K562 (cell line): ENCODE results near the gene ITGA11. TPM values are rescaled to one million over a fixed set of nuclear protein-coding genes. Genes with fewer than 3 reads are reported as not detected.

Experiments
- ATAC-seq: fragments of 200-7000 bp; cut with Tn5 transposase; 3 replicates; pipeline ENCODE4 v1.9.1; 2020; ENCODE audit warnings: moderate library complexity
- BruUV-seq: library from RNA; stranded (reverse); fragments of 400-500 nt; replicated peaks from 2 replicates; lab custom pipeline; 2021; lab: Mats Ljungman, UMichigan
- CTCF ChIA-PET: fragments of 300-600 bp; formaldehyde crosslinking; extraction: SDS; loops from one replicate; lab custom pipeline; 2021; ENCODE audit warnings: low intra/inter-chr PET ratio; lab: Yijun Ruan, JAX
- POLR2A ChIA-PET: fragments of 300-600, 350-650 bp; sonication (Branson Sonifier 250); formaldehyde crosslinking; extraction: SDS; loops from one replicate; lab custom pipeline; 2021; ENCODE audit warnings: antibody characterized with exemption, inconsistent platforms; lab: Yijun Ruan, JAX
- DNase-seq, 4 experiments: peaks; one replicate each; pipeline versions ENCODE4 v3.0.0 to v3.0.0-alpha.2; 2011 to 2018; ENCODE audit warnings: low spot score in 3 of 4, mixed read lengths in 3 of 4; ENCODE audit errors: extremely low read depth in 1 of 4
- FAIRE-seq: peaks from 2 replicates; lab custom pipeline; 2011; peaks lifted over from hg19 to GRCh38; lab: Jason Lieb, UNC
- H2AFZ ChIP-seq: 2 replicates; pipeline ENCODE4 v1.6.0; 2011; ENCODE audit warnings: low read depth, low read length, control low read depth, inconsistent platforms
- H3K27ac ChIP-seq: fragments of 200-600 bp; 3 replicates; pipeline ENCODE4 v1.8.0; 2011; ENCODE audit warnings: low read depth, mild to moderate bottlenecking, control low read depth, inconsistent platforms, low read length, moderate library complexity, mixed read lengths; ENCODE audit errors: extremely low read depth
- H3K27me3 ChIP-seq, 2 experiments: fragments of 300-600 bp in 1 of 2; 2 replicates in 1 of 2; 3 replicates in 1 of 2; pipeline versions ENCODE4 v1.6.0 to v1.8.0; 2011; ENCODE audit warnings: inconsistent platforms in 2 of 2, low read length in 2 of 2, mild to moderate bottlenecking in 1 of 2, mixed read lengths in 1 of 2, moderate library complexity in 1 of 2; ENCODE audit not compliant: control insufficient read depth in 2 of 2, insufficient read depth in 2 of 2
- H3K36me3 ChIP-seq: fragments of 300-600 bp; 3 replicates; pipeline ENCODE4 v1.8.0; 2011; ENCODE audit warnings: mild to moderate bottlenecking, low read length, inconsistent platforms; ENCODE audit not compliant: control insufficient read depth, insufficient read depth
- H3K4me1 ChIP-seq, 2 experiments: fragments of 200-600 bp in 1 of 2; replicated peaks in 1 of 2; 2 replicates in 1 of 2; 3 replicates in 1 of 2; pipeline versions ENCODE4 v1.5.1 to v1.8.0; 2011; ENCODE audit warnings: inconsistent platforms in 2 of 2, low read length in 2 of 2, mild to moderate bottlenecking in 1 of 2, mixed read lengths in 1 of 2, moderate library complexity in 1 of 2; ENCODE audit not compliant: control insufficient read depth in 2 of 2, insufficient read depth in 2 of 2
- H3K4me2 ChIP-seq: 2 replicates; pipeline ENCODE4 v1.6.1; 2011; ENCODE audit warnings: low read length, control low read depth, inconsistent platforms, mixed read lengths; ENCODE audit not compliant: insufficient read depth
- H3K4me3 ChIP-seq: fragments of 200-600 bp; sonication (generic), shearing (Covaris generic); 2 replicates; pipeline ENCODE4 v1.5.1; 2016; ENCODE audit warnings: control low read depth, inconsistent platforms
- H3K79me2 ChIP-seq: fragments of 200-600 bp; 3 replicates; pipeline ENCODE4 v1.8.0; 2011; ENCODE audit warnings: low read length, inconsistent platforms; ENCODE audit not compliant: control insufficient read depth, insufficient read depth
- H3K9ac ChIP-seq, 2 experiments: 2 replicates each; pipeline versions ENCODE4 v1.6.0 to v1.6.1; 2011; ENCODE audit warnings: low read depth in 2 of 2, low read length in 2 of 2, control low read depth in 1 of 2, inconsistent platforms in 1 of 2, mild to moderate bottlenecking in 1 of 2, mixed read lengths in 1 of 2; ENCODE audit not compliant: insufficient read depth in 1 of 2
- H3K9me1 ChIP-seq: one replicate; pipeline ENCODE4 v1.6.0; 2011; ENCODE audit warnings: inconsistent platforms, mild to moderate bottlenecking, low read length, moderate library complexity; ENCODE audit not compliant: control insufficient read depth, insufficient read depth
- H3K9me3 ChIP-seq: replicated peaks from 2 replicates; pipeline ENCODE4 v1.5.1; 2011; ENCODE audit warnings: low read depth, low read length, inconsistent platforms; ENCODE audit not compliant: control insufficient read depth, insufficient read depth
- H4K20me1 ChIP-seq: replicated peaks from 2 replicates; pipeline ENCODE4 v1.6.1; 2011; ENCODE audit warnings: low read length, inconsistent platforms, mixed read lengths; ENCODE audit not compliant: control insufficient read depth, insufficient read depth
- CREB1 ChIP-seq, 2 experiments: sonication (generic) in 1 of 2; formaldehyde crosslinking in 1 of 2; IDR thresholded peaks; 2 replicates each; pipeline versions ENCODE4 v1.6.1 to v1.8.0; 2012 to 2022; ENCODE audit warnings: inconsistent platforms in 1 of 2, mild to moderate bottlenecking in 1 of 2, missing genetic modification reagents in 1 of 2, moderate library complexity in 1 of 2
- EGR1 ChIP-seq: fragments of 450-650 bp; conservative IDR thresholded peaks from 2 replicates; pipeline ENCODE4 v1.6.1; 2017; ENCODE audit warnings: mild to moderate bottlenecking
- FOSL1 ChIP-seq: fragments of 200-800 bp; sonication (Bioruptor generic); conservative IDR thresholded peaks from 2 replicates; pipeline ENCODE4 v1.6.1; 2016; ENCODE audit warnings: missing genetic modification characterization, missing compliant biosample characterization
- SRF ChIP-seq, 2 experiments: fragments of 250-450, 450-650 bp in 1 of 2; sonication (Bioruptor Pico) in 1 of 2; sonication (generic) in 1 of 2; formaldehyde crosslinking; IDR thresholded peaks; 2 replicates each; pipeline versions ENCODE4 v1.5.0 to v1.5.1; 2020 to 2022; ENCODE audit warnings: mild to moderate bottlenecking in 1 of 2, missing genetic modification reagents in 1 of 2
- WGBS: fragments of 100-300 bp; shearing (Covaris generic); methylation state at CpG from one replicate; pipeline ENCODE4 v1.1.6; 2016; ENCODE audit warnings: low coverage, mixed read lengths; ENCODE audit not compliant: insufficient coverage; ENCODE audit errors: missing lambda C conversion rate; 5-methylcytosine and 5-hydroxymethylcytosine counted together
- in situ Hi-C: fragments of 300-500 bp; cut with MboI; formaldehyde crosslinking; loops from 4 replicates; pipeline ENCODE4 v1.15.0; 2018; ENCODE audit warnings: inconsistent platforms, mixed read lengths
- intact Hi-C: fragments of 100-400 bp; cut with micrococcal nuclease; formaldehyde crosslinking; loops from 2 replicates; pipeline ENCODE4 v1.14.2; 2022
- polyA plus RNA-seq, 8 experiments: library from polyadenylated mRNA; depleted of rRNA in 4 of 8; stranded (reverse) in 5 of 8; unstranded in 3 of 8; fragments of >200 nt; fragmentation: Nextera tagmentation in 2 of 8; fragmentation: Illumina TruSeq in 1 of 8; extraction: Ambion mirVana in 2 of 8; extraction: Trizol in 1 of 8; gene quantifications; 2 replicates each; pipeline versions ENCODE4 v1.2.1 to v1.2.3, GENCODE V29; 2011 to 2014; ENCODE audit warnings: inconsistent platforms in 1 of 8, missing spikeins in 1 of 8
- total RNA-seq, 7 experiments: library from RNA; depleted of rRNA in 6 of 7; stranded (reverse); fragments of >200 nt in 6 of 7; fragmentation: Illumina TruSeq in 2 of 7; extraction: Trizol in 2 of 7; gene quantifications; 2 replicates each; pipeline versions ENCODE4 v1.2.1 to v1.2.3, GENCODE V29; 2011 to 2021; ENCODE audit warnings: low replicate concordance in 1 of 7

Gene ITGA11
- total and polyA plus RNA-seq, 9 of the 15 experiments (the other 6 are each of a cell fraction or from before 2014, with no cell fraction given) = 0.01 TPM; not detected in 8

DNA sequence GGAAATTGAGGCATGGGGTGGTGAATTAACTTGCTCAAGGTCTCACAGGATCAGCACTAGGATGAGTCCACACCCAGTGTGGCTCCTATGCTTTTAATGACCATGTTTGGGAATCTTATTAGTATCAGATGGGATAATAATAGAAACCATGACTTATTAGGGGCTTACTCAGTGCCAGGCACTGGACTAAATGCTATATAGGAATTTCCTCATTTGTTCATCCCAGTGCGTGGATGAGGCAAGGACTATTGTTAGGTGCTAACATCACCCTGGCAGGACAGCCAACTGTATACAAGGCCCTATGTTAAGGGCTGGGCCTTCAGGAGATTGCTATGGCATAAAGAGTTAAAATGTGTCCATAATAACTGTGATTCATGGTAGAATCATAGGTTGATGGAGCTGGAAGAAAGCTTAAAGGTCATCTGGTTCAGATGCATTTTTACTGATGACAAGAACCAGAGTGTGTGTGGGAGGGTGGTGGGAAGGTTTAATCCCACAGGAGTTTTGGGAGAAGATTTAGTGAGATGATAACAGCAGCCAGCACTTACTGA, 159.2 kb downstream of the ITGA11 start:
- Histone ChIP-seq H3K27me3 (peaks cover 1 to 12% of the 10 kb centered on the region in 2 experiments; a peak in 3 of 5 replicates), H3K9me3 (no peaks in the 10 kb centered on the region), H3K36me3 (no peaks in the 10 kb centered on the region), H2AFZ (no peak overlapping the region), H3K79me2 (0 out of 3 replicates have a peak, but pooled peaks cover 1% of the 10 kb centered on the region), H4K20me1 (no peaks in the 10 kb centered on the region), H3K9me1 (no peaks in the 10 kb centered on the region), H3K27ac (no peak overlapping the region), H3K9ac (no peak overlapping the region), H3K4me2 (no peak overlapping the region), H3K4me1 (peaks cover 3 to 8% of the 10 kb centered on the region in 2 experiments; a peak in 3 of 5 replicates), H3K4me3 (no peak overlapping the region)
- FAIRE-seq = no peak
- no TSS peak for BruUV-seq
- TF ChIP-seq CREB1 (IDR thresholded peaks at IDR 0.05) (no peak), CREB1 (CRISPR knock-in tag; IDR thresholded peaks at IDR 0.05) (no peak), FOSL1 (tag) (peak; percentile 59), SRF (CRISPR knock-in tag; IDR thresholded peaks at IDR 0.05) (no peak), EGR1 (0 out of 2 replicates have a peak, but pooled peaks have one; percentile 12)
- 39% methylated on average over 1 of the region's 1 CpG for WGBS
- CTCF ChIA-PET = no interaction called here
- intact Hi-C loops (no loop called here), in situ Hi-C loops (no loop called here)
- no peak for ATAC-seq
- no peak for DNase-seq
- POLR2A ChIA-PET = interaction anchor here (1.1 kb wide), 1 partner anchor 11 kb away, joined by 3 read pairs; no protein-coding TSS in a partner anchor
